RWPE1 (cell line): ENCODE data around the gene WDR5.

Source experiments
- CTCF ChIA-PET: fragments of 350-600 bp; sonication (Branson Sonifier 250); formaldehyde crosslinking; extraction: SDS; loops from one replicate; lab custom pipeline; 2021; lab: Yijun Ruan, JAX
- POLR2A ChIA-PET: fragments of 400-600 bp; formaldehyde crosslinking; extraction: SDS; loops from one replicate; lab custom pipeline; 2020; ENCODE audit warnings: antibody characterized with exemption; ENCODE audit not compliant: low non-redundant PET; lab: Yijun Ruan, JAX
- DNase-seq: peaks from one replicate; pipeline ENCODE4 v3.0.0; 2012; ENCODE audit warnings: low spot score
- H3K27ac ChIP-seq: fragments of 450-650 bp; 2 replicates; pipeline ENCODE4 v1.5.1; 2017
- TF ChIP-seq, protein P1 (sequence below): fragments of 450-650 bp; conservative IDR thresholded peaks from 2 replicates; pipeline ENCODE4 v1.5.1; 2017; ENCODE audit warnings: low read depth, mild to moderate bottlenecking

Gene WDR5

GRCh38 chr9:134141906-134142305, 6.0 kb downstream of the WDR5 start:
- TF ChIP-seq, protein P1, sequence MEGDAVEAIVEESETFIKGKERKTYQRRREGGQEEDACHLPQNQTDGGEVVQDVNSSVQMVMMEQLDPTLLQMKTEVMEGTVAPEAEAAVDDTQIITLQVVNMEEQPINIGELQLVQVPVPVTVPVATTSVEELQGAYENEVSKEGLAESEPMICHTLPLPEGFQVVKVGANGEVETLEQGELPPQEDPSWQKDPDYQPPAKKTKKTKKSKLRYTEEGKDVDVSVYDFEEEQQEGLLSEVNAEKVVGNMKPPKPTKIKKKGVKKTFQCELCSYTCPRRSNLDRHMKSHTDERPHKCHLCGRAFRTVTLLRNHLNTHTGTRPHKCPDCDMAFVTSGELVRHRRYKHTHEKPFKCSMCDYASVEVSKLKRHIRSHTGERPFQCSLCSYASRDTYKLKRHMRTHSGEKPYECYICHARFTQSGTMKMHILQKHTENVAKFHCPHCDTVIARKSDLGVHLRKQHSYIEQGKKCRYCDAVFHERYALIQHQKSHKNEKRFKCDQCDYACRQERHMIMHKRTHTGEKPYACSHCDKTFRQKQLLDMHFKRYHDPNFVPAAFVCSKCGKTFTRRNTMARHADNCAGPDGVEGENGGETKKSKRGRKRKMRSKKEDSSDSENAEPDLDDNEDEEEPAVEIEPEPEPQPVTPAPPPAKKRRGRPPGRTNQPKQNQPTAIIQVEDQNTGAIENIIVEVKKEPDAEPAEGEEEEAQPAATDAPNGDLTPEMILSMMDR, result no peak
- POLR2A ChIA-PET, result no interaction called here
- DNase-seq, result no peak
- CTCF ChIA-PET, result interaction anchor here (0.6 kb wide), 1 partner anchor 23 kb away, joined by 3 read pairs; the partner anchor contains the start of gene RNU6ATAC
- no peak overlapping the region for H3K27ac ChIP-seq

DNA sequence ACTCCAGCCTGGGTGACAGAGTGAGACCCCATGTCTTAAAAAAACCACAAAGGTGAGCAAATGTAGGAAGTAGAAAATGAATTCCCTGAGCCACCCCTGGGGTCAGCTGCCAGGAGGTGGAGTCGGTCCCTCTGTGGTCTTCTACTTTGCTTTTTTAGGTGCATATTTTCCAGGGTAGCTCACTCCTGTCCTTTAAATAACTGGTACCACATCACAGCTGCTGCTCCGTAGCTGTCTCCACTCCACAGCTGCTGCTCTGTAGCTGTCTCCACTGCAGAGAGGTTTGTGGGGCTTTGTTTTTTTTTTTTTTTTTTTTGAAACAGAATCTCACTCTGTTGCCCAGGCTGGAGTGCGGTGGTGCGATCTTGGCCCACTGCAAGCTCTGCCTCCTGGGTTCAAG, 8.9 kb downstream of the WDR5 start:
- TF ChIP-seq, protein P1, result no peak
- no peak for DNase-seq
- ChIA-PET CTCF (no interaction called here), POLR2A (interaction anchor here (0.6 kb wide), 1 partner anchor 285 kb away, joined by 3 read pairs; no protein-coding TSS in a partner anchor)
- H3K27ac ChIP-seq, result peak overlapping the region; percentile 71

GRCh38 chr9:134145262-134145661, 9.4 kb downstream of the WDR5 start:
- POLR2A ChIA-PET, result no interaction called here
- peak overlapping the region; percentile 71 for H3K27ac ChIP-seq
- CTCF ChIA-PET, result no interaction called here
- TF ChIP-seq, protein P1, result no peak
- no peak for DNase-seq

- ChIA-PET POLR2A (interaction anchor here (1.2 kb wide), 1 partner anchor 179 kb away, joined by 3 read pairs; no protein-coding TSS in a partner anchor), CTCF (interaction anchor here (0.6 to 1.2 kb wide), 7 partner anchors 8 to 1049 kb away, joined by 3 to 5 read pairs (median 3); partner anchors contain the start of gene RNU6ATAC)
- TF ChIP-seq, protein P1, result no peak; the same call in 1 of the 2 replicates
- peak; percentile 71 for DNase-seq
- peak overlapping the region; percentile 71 for H3K27ac ChIP-seq
Observed at GRCh38 chr9:134146774-134147493, 11.1 kb downstream of the WDR5 start.

GRCh38 chr9:134149380-134149779, 13.5 kb downstream of the WDR5 start:
- DNase-seq, result no peak
- ChIA-PET POLR2A (no interaction called here), CTCF (no interaction called here)
- H3K27ac ChIP-seq, result peak overlapping the region; percentile 1; the same call in 1 of the 2 replicates
- TF ChIP-seq, protein P1, result no peak

DNA sequence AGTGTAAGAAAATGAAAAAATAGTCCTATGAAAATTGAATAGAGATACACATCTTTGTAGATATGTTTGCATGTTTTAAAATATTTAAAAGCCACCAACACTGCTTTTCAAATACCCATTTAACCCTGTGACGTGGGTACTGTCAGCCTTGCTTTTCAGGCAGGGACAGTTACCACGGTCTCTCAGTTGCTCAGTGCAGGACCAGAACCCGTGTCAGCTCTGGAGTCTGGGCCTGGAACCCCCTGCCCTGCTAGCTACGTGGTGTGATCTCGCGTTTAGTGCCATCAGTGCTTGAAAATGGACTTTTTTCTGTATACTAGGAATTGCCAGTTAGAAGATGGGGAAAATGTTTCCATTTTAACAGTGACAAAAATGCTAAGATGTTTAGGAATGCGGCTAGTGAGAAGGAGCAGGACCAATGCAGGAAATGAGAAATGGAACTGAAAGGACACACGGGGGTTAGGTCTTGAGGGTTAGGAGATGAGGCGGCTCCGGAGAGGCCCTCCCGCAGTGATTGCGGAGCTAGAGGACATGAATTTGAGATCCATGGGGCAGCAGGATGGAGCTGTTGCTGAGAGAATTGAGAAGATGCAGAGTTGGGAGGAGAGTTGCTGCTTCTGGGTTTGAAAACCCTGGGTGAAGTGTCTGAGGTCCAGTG, 14.8 kb downstream of the WDR5 start:
- peak overlapping the region; percentile 16 for H3K27ac ChIP-seq
- CTCF ChIA-PET, result no interaction called here
- no peak for DNase-seq
- POLR2A ChIA-PET, result no interaction called here
- TF ChIP-seq, protein P1, result no peak
